Glomerular visceral epithelial cell (primary cell): Measurements from ENCODE around the gene IL18BP.

Experiments
- DNase-seq: peaks from one replicate; pipeline ENCODE4 v3.0.0-alpha.2; 2016; ENCODE audit errors: extremely low spot score

IL18BP gene

GRCh38 chr11:72045849-72046248 is 47.1 kb downstream of the IL18BP start:
- no peak for DNase-seq

DNA sequence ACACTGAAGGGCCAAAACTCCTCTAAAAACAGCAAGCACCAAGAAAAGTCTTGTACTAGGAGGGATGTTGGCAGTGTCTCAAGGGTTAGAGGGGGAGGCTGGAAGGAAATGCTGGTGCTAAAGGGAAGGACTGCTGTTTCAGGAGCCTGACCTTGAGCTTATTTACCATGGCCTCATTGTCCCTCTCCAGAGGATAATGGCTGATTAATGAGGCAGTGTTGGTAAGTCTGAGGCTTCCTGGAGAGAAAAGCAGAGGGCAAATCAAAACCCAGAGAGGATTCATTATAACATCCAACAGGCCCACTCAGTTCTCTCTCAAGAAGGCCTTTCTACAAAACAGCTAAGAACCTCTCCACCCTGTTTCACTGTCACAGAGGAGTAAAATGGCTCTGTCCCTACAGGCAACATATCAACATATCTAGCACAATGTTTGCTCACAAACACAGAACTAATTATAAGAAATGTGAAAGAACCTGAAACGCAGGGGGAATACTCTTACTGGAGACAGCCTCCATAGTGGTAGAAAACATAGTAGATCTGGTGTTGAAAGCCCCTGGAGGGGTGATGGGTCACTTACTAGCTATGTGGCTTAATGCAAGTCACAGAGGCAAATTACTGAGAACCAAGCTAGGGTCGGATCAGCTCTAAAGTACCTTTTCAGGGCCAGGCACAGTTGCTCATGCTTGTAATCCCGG is 50.2 kb downstream of the IL18BP start:
- DNase-seq = no peak
